SK-N-SH (cell line): ENCODE measurements around the gene SAG.

Source experiments
- EP300 ChIP-seq, 2 experiments: IDR thresholded peaks; 2 replicates each; pipeline versions ENCODE4 v1.4.0 to v1.6.1; 2012; ENCODE audit warnings: borderline replicate concordance in 1 of 2, low read depth in 1 of 2, low read length in 1 of 2
- EZH2phosphoT487 ChIP-seq: fragments of 200-600 bp; sonication (generic); IDR thresholded peaks from 2 replicates; pipeline ENCODE4 v1.6.1; 2017; ENCODE audit warnings: low read depth, mixed run types, mild to moderate bottlenecking, antibody characterized with exemption, moderate library complexity, borderline replicate concordance
- GABPA ChIP-seq: IDR thresholded peaks from 2 replicates; pipeline ENCODE4 v1.4.0; 2012; ENCODE audit warnings: low read depth, mild to moderate bottlenecking
- NRF1 ChIP-seq: IDR thresholded peaks from 2 replicates; pipeline ENCODE4 v1.6.1; 2012; ENCODE audit warnings: low read depth, mild to moderate bottlenecking, low read length
- POLR2AphosphoS5 ChIP-seq: IDR thresholded peaks from 2 replicates; pipeline ENCODE4 v1.6.1; 2012; ENCODE audit warnings: low read depth, low read length
- SMC3 ChIP-seq: IDR thresholded peaks from 2 replicates; pipeline ENCODE4 v1.6.1; 2012; ENCODE audit warnings: low read depth, low read length, improper control_type of control experiment
- TAF1 ChIP-seq: IDR thresholded peaks from 2 replicates; pipeline ENCODE4 v1.6.1; 2012; ENCODE audit warnings: low read depth, mild to moderate bottlenecking, low read length, moderate library complexity, borderline replicate concordance
- TF ChIP-seq, protein P1 (sequence below): fragments of 200-600 bp; sonication (generic); IDR thresholded peaks from 2 replicates; pipeline ENCODE4 v1.6.1; 2017; ENCODE audit warnings: antibody characterized with exemption, mild to moderate bottlenecking, moderate library complexity
- TF ChIP-seq, protein P2 (sequence below): fragments of 150-350 bp; IDR thresholded peaks from 2 replicates; pipeline ENCODE4 v1.6.1; 2016; ENCODE audit warnings: mild to moderate bottlenecking, low read depth, low read length
- TF ChIP-seq, protein P3 (sequence below): IDR thresholded peaks from 2 replicates; pipeline ENCODE4 v1.6.1; 2012; ENCODE audit warnings: mild to moderate bottlenecking, low read depth, low read length, moderate library complexity

DNA sequence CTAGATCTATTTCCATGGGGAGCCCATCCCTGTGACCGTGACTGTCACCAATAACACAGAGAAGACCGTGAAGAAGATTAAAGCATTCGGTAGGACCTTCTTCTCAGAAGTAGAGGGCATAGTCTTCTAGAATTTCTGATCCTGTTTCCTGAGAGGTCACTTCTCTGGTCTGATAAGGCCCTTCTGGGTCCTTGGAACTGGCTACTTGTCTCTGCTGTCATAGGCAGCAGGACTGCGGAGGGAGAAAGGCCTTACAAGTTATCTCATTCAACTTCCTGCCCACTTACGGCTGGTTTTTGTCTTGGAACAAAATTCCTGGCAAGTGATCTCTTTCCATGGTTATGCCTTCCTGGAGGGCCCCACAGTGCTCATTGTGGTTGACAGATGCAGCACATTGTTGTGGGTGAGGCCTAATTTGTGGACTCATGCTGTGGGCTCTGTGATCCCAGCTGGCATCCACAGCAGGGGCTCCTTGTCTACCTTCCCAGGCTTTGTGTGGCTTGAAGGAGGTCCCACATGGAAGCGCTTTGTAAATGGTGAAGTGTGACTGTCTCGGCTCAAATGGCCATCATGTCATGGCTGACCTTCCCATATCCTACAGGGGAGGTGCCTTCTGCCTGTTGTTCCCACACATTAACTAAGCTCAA, 22.0 kb downstream of the SAG start:
- TF ChIP-seq EP300 (IDR thresholded peaks at IDR 0.05; ENCODE audit: borderline replicate concordance in 1 of 2, low read depth in 1 of 2, low read length in 1 of 2), result no peak
- TF ChIP-seq, protein P1, sequence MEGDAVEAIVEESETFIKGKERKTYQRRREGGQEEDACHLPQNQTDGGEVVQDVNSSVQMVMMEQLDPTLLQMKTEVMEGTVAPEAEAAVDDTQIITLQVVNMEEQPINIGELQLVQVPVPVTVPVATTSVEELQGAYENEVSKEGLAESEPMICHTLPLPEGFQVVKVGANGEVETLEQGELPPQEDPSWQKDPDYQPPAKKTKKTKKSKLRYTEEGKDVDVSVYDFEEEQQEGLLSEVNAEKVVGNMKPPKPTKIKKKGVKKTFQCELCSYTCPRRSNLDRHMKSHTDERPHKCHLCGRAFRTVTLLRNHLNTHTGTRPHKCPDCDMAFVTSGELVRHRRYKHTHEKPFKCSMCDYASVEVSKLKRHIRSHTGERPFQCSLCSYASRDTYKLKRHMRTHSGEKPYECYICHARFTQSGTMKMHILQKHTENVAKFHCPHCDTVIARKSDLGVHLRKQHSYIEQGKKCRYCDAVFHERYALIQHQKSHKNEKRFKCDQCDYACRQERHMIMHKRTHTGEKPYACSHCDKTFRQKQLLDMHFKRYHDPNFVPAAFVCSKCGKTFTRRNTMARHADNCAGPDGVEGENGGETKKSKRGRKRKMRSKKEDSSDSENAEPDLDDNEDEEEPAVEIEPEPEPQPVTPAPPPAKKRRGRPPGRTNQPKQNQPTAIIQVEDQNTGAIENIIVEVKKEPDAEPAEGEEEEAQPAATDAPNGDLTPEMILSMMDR, result no peak
- TF ChIP-seq POLR2AphosphoS5, result no peak
- TF ChIP-seq, protein P2, sequence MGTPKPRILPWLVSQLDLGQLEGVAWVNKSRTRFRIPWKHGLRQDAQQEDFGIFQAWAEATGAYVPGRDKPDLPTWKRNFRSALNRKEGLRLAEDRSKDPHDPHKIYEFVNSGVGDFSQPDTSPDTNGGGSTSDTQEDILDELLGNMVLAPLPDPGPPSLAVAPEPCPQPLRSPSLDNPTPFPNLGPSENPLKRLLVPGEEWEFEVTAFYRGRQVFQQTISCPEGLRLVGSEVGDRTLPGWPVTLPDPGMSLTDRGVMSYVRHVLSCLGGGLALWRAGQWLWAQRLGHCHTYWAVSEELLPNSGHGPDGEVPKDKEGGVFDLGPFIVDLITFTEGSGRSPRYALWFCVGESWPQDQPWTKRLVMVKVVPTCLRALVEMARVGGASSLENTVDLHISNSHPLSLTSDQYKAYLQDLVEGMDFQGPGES, result no peak
- TF ChIP-seq, protein P3, sequence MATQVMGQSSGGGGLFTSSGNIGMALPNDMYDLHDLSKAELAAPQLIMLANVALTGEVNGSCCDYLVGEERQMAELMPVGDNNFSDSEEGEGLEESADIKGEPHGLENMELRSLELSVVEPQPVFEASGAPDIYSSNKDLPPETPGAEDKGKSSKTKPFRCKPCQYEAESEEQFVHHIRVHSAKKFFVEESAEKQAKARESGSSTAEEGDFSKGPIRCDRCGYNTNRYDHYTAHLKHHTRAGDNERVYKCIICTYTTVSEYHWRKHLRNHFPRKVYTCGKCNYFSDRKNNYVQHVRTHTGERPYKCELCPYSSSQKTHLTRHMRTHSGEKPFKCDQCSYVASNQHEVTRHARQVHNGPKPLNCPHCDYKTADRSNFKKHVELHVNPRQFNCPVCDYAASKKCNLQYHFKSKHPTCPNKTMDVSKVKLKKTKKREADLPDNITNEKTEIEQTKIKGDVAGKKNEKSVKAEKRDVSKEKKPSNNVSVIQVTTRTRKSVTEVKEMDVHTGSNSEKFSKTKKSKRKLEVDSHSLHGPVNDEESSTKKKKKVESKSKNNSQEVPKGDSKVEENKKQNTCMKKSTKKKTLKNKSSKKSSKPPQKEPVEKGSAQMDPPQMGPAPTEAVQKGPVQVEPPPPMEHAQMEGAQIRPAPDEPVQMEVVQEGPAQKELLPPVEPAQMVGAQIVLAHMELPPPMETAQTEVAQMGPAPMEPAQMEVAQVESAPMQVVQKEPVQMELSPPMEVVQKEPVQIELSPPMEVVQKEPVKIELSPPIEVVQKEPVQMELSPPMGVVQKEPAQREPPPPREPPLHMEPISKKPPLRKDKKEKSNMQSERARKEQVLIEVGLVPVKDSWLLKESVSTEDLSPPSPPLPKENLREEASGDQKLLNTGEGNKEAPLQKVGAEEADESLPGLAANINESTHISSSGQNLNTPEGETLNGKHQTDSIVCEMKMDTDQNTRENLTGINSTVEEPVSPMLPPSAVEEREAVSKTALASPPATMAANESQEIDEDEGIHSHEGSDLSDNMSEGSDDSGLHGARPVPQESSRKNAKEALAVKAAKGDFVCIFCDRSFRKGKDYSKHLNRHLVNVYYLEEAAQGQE, result no peak
- no peak for TF ChIP-seq EZH2phosphoT487
- no peak for TF ChIP-seq TAF1
- TF ChIP-seq SMC3, result no peak
- no peak for TF ChIP-seq GABPA
- TF ChIP-seq NRF1, result no peak
